ENCODE data around the gene PIAS1.
"Not testable (repeated sequence)": the region's sequence is repeated elsewhere in the genome, so short reads cannot be mapped to it uniquely, and the experiment has no call there.

Gene PIAS1

GRCh38 chr15:68220489-68220888 is 166.4 kb downstream of the PIAS1 start:
- H3F3A ChIP-seq (ENCODE audit: insufficient read depth, low read length), result peaks cover 12% of the 10 kb centered on the region
- no peak for DNase-seq
- no peak for TF ChIP-seq CTCF (IDR thresholded peaks at IDR 0.05; ENCODE audit: low read length)
- no peak for TF ChIP-seq EZH2 (optimal IDR thresholded peaks at IDR 0.05; ENCODE audit: low read depth, low read length)
- no peak for TF ChIP-seq EZH2phosphoT487 (IDR thresholded peaks at IDR 0.05; ENCODE audit: low read length)
- no peaks in the 10 kb centered on the region for H3K9me2 ChIP-seq (replicated peaks; ENCODE audit: insufficient read depth, low read length)
- peaks cover 19% of the 10 kb centered on the region for H3K36me3 ChIP-seq (replicated peaks; ENCODE audit: insufficient read depth, low read length)
- no peak overlapping the region for H3K4me3 ChIP-seq (ENCODE audit: low read length)
- H3K4me2 ChIP-seq (ENCODE audit: low read depth, low read length), result no peak overlapping the region
- H3K9ac ChIP-seq (ENCODE audit: low read length), result no peak overlapping the region
- H4K20me1 ChIP-seq (ENCODE audit: insufficient read depth, low read length), result peaks cover 46% of the 10 kb centered on the region
- no peak overlapping the region for H2AFZ ChIP-seq (ENCODE audit: low read length)
- no peaks in the 10 kb centered on the region for H3K27me3 ChIP-seq (replicated peaks; ENCODE audit: insufficient read depth, low read length)
- H3K27ac ChIP-seq (ENCODE audit: low read length), result no peak overlapping the region
- H3K79me2 ChIP-seq (ENCODE audit: low read length), result peaks cover 95% of the 10 kb centered on the region
- no peaks in the 10 kb centered on the region for H3K9me3 ChIP-seq (replicated peaks; ENCODE audit: insufficient read depth, low read length)
- H3K4me1 ChIP-seq (ENCODE audit: low read length), result peaks cover 20% of the 10 kb centered on the region

- peaks cover 17% of the 10 kb centered on the region for H3K36me3 ChIP-seq (replicated peaks; ENCODE audit: insufficient read depth, low read length)
- peaks cover 16% of the 10 kb centered on the region for H3F3A ChIP-seq (ENCODE audit: insufficient read depth, low read length)
- H3K4me2 ChIP-seq (ENCODE audit: low read depth, low read length), result no peak overlapping the region
- H3K9ac ChIP-seq (ENCODE audit: low read length), result no peak overlapping the region
- H3K9me2 ChIP-seq (replicated peaks; ENCODE audit: insufficient read depth, low read length), result no peaks in the 10 kb centered on the region
- H2AFZ ChIP-seq (ENCODE audit: low read length), result no peak overlapping the region
- no peak overlapping the region for H3K4me3 ChIP-seq (ENCODE audit: low read length)
- peaks cover 41% of the 10 kb centered on the region for H4K20me1 ChIP-seq (ENCODE audit: insufficient read depth, low read length)
- no peak overlapping the region for H3K27ac ChIP-seq (ENCODE audit: low read length)
- no peak for DNase-seq
- H3K27me3 ChIP-seq (replicated peaks; ENCODE audit: insufficient read depth, low read length), result no peaks in the 10 kb centered on the region
- H3K9me3 ChIP-seq (replicated peaks; ENCODE audit: insufficient read depth, low read length), result no peaks in the 10 kb centered on the region
- TF ChIP-seq CTCF (IDR thresholded peaks at IDR 0.05; ENCODE audit: low read length) (no peak), EZH2phosphoT487 (IDR thresholded peaks at IDR 0.05; ENCODE audit: low read length) (no peak), EZH2 (optimal IDR thresholded peaks at IDR 0.05; ENCODE audit: low read depth, low read length) (no peak)
- H3K79me2 ChIP-seq (ENCODE audit: low read length), result peaks cover 95% of the 10 kb centered on the region
- H3K4me1 ChIP-seq (ENCODE audit: low read length), result peaks cover 21% of the 10 kb centered on the region
Measured at GRCh38 chr15:68220967-68221366, 166.9 kb downstream of the PIAS1 start.

GRCh38 chr15:68221530-68222431 is 167.7 kb downstream of the PIAS1 start:
- H2AFZ ChIP-seq (ENCODE audit: low read length); H3K27ac ChIP-seq (ENCODE audit: low read length); DNase-seq; H3K27me3 ChIP-seq (replicated peaks; ENCODE audit: insufficient read depth, low read length); H3K9ac ChIP-seq (ENCODE audit: low read length); H3K9me3 ChIP-seq (replicated peaks; ENCODE audit: insufficient read depth, low read length); H3K9me2 ChIP-seq (replicated peaks; ENCODE audit: insufficient read depth, low read length); H3K4me2 ChIP-seq (ENCODE audit: low read depth, low read length); H3K4me3 ChIP-seq (ENCODE audit: low read length): not testable (repeated sequence)
- Histone ChIP-seq H3F3A (ENCODE audit: insufficient read depth, low read length) (peaks cover 23% of the 10 kb centered on the region), H3K79me2 (ENCODE audit: low read length) (peaks cover 95% of the 10 kb centered on the region), H3K36me3 (replicated peaks; ENCODE audit: insufficient read depth, low read length) (peaks cover 13% of the 10 kb centered on the region), H4K20me1 (ENCODE audit: insufficient read depth, low read length) (peaks cover 33% of the 10 kb centered on the region), H3K4me1 (ENCODE audit: low read length) (peaks cover 28% of the 10 kb centered on the region)

DNA sequence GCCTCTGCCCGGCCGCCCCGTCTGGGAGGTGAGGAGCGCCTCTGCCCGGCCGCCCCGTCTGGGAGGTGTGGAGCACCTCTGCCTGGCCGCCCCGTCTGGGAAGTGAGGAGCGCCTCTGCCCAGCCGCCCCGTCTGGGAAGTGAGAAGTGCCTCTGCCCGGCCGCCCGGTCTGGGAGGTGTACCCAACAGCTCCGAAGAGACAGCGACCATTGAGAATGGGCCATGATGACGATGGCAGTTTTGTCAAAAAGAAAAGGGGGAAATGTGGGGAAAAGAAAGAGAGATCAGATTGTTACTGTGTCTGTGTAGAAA is 168.3 kb downstream of the PIAS1 start:
- Histone ChIP-seq H3K4me1 (ENCODE audit: low read length) (peaks cover 31% of the 10 kb centered on the region), H4K20me1 (ENCODE audit: insufficient read depth, low read length) (peaks cover 27% of the 10 kb centered on the region), H3F3A (ENCODE audit: insufficient read depth, low read length) (peaks cover 24% of the 10 kb centered on the region), H3K79me2 (ENCODE audit: low read length) (peaks cover 95% of the 10 kb centered on the region)
- H3K4me3 ChIP-seq (ENCODE audit: low read length); DNase-seq; H3K9me3 ChIP-seq (replicated peaks; ENCODE audit: insufficient read depth, low read length); H3K9me2 ChIP-seq (replicated peaks; ENCODE audit: insufficient read depth, low read length); H3K4me2 ChIP-seq (ENCODE audit: low read depth, low read length); H3K9ac ChIP-seq (ENCODE audit: low read length); H3K27me3 ChIP-seq (replicated peaks; ENCODE audit: insufficient read depth, low read length); H2AFZ ChIP-seq (ENCODE audit: low read length); H3K36me3 ChIP-seq (replicated peaks; ENCODE audit: insufficient read depth, low read length); H3K27ac ChIP-seq (ENCODE audit: low read length): not testable (repeated sequence)
